AG09309 (cell line): ENCODE measurements around the gene GPR82.
"Not testable (repeated sequence)": the region's sequence is repeated elsewhere in the genome, so short reads cannot be mapped to it uniquely, and the experiment has no call there.

Experiments used
- DNase-seq: peaks from one replicate; pipeline ENCODE4 v3.0.0-alpha.2; 2010; ENCODE audit warnings: low read depth
- H3K4me3 ChIP-seq: 2 replicates; pipeline ENCODE4 v1.5.1; 2011; ENCODE audit warnings: mild to moderate bottlenecking, low read depth, low read length, moderate library complexity; ENCODE audit not compliant: control insufficient read depth
- CTCF ChIP-seq: IDR thresholded peaks from 2 replicates; pipeline ENCODE4 v1.5.1; 2011; ENCODE audit warnings: mild to moderate bottlenecking, low read depth, low read length, inconsistent platforms; ENCODE audit not compliant: insufficient read depth, control insufficient read depth; ENCODE audit errors: missing control alignments

GPR82 gene

GRCh38 chrX:41716767-41717473 is 7.1 kb upstream of the GPR82 start:
- DNase-seq: no peak
- TF ChIP-seq CTCF: no peak
- H3K4me3 ChIP-seq: no peak overlapping the region

GRCh38 chrX:41718481-41719235 is 5.3 kb upstream of the GPR82 start:
- DNase-seq: no peak
- H3K4me3 ChIP-seq: no peak overlapping the region
- TF ChIP-seq CTCF: no peak

- not testable (repeated sequence) for H3K4me3 ChIP-seq, DNase-seq
Measured at GRCh38 chrX:41719610-41720009, 4.4 kb upstream of the GPR82 start.

- no peak for TF ChIP-seq CTCF
- H3K4me3 ChIP-seq: no peak overlapping the region
- no peak for DNase-seq
Measured at GRCh38 chrX:41720125-41720779, 3.7 kb upstream of the GPR82 start.

- no peak for DNase-seq
- no peak overlapping the region for H3K4me3 ChIP-seq
- no peak for TF ChIP-seq CTCF
Measured at GRCh38 chrX:41721590-41721989, 2.4 kb upstream of the GPR82 start.

- TF ChIP-seq CTCF: no peak
- DNase-seq: no peak
- no peak overlapping the region for H3K4me3 ChIP-seq
Measured at GRCh38 chrX:41722214-41722613, 1.8 kb upstream of the GPR82 start.
